C4-2B (cell line): Measurements from ENCODE around the gene IBA57.

Source experiments
- CTCF ChIP-seq: fragments of 450-650 bp; conservative IDR thresholded peaks from 2 replicates; pipeline ENCODE4 v1.5.1; 2017; ENCODE audit warnings: mild to moderate bottlenecking
- ZFX ChIP-seq: fragments of 450-650 bp; IDR thresholded peaks from 2 replicates; pipeline ENCODE4 v1.6.1; 2017

GRCh38 chr1:228118040-228118439, 47.6 kb upstream of the IBA57 start:
- TF ChIP-seq CTCF (no peak), ZFX (no peak)
